Measurements from ENCODE around the gene RPN1.

The RPN1 gene

DNA sequence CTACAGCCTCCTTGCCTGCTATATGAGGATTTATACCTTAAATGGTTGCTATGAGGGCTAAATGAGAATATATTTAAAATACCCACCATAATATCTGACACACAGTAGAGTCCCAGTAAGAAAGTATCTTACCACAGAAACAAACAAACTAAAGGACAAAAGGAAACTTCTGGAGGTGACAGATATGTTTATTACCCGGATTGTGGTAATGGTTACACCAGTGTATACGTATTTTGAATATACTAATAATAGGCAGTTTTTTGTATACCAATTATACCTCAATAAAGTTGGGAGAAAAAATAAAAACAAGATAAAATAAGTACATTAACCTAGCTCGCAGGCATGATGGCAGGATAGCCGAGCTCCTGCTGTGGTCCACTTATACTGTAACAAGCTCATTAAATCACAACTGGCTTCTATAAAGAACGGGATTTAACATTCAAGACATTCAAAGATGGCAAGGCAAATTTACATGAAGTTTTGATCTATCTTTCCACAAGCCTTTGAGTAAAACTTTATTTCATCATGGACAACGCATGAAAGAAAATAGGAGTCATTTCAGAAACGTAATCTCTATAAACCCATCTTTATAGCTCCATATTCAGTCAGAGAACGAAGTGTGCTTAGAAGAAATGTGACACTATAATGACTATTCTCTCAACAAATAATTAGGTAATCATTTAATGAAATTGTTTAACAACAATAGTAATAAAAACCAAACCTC is 1.5 kb downstream of the RPN1 start:
- DNase-seq (ENCODE audit: low read depth in 2 of 2) = no peak

DNA sequence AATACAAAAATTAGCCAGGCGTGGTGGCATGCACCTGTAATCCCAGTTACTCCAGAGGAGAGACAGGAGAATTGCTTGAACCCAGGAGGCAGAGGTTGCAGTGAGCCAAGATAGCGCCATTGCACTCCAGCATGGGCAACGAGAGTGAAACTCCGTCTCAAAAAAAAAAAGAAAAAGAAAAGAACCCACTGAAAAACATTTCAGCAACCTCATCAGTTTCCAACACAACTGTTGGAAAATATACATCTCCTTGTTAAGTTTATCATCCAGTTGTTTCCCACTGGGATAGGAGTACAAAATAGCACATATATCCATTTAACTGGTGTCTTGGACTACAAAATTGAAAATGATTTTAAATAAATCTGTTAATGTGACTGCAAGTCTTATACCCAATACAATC is 2.2 kb downstream of the RPN1 start:
- DNase-seq (ENCODE audit: low read depth in 2 of 2) = no peak

DNA sequence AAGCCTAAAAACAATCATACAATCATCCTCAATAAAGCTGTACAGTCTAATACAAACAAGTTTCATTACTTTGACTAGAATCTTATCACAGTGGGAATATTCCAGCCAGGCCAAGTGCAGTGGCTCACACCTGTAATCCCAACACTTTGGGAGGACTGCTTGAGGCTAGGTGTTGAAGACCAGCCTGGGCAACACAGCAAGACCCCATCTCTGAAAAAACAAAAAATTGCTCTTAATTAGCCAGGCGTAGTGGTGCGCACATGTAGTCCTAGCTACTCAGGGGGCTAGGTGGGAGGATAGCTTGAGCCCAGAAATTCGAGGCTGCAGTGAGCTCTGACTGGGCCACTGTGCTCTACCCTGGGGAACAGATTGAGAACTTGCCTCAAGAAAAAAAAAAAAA is 3.3 kb downstream of the RPN1 start:
- no peak for DNase-seq (ENCODE audit: low read depth in 2 of 2)

GRCh38 chr3:128634075-128634611 is 16.5 kb downstream of the RPN1 start:
- DNase-seq (ENCODE audit: low read depth in 2 of 2) = no peak

DNA sequence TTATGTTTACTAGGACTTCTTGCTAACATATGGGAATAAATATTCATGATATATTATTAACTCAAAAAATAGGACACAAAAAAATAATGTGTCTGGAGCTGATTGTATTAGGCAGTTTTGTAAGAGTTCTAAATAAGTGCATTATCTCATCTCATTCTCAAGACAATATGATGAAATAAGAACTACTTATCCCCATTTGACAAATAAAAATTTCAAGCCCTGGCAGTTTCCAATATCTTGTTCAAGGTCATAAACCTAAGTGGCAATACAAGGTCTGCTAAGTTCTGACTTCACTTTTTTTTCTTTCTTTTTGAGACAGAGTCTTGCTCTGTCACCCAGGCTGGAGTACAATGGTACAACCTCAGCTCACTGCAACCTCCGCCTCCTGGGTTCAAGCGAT is 18.3 kb downstream of the RPN1 start:
- DNase-seq (ENCODE audit: low read depth in 2 of 2) = no peak

GRCh38 chr3:128629936-128630335 is 20.7 kb downstream of the RPN1 start:
- no peak for DNase-seq (ENCODE audit: low read depth in 2 of 2)

DNA sequence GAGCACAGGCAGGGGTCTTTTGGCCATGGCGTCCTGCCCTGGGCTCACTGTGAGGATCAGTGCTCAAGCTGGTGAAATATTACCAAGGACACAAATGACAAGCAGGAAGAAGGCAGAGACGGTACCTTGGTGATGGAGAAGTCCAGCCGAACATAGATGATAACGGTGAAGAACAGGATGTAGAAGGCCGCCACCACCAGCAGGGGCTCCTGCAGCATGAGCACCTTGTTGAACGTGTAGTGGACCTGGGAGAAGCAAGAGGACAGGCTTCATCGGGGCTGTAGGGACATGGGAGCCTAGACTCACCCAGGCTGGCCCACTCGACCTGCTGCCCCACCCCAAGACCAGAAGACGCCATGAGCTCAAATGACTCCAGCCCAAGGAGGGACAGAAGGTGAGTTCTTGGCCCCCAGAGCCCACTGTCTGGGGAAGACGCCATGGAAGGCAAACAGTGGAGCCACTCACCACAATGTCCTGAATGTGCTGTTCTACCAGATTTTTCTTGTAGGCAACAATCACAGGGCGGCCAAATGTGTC is 25.1 kb downstream of the RPN1 start:
- DNase-seq (ENCODE audit: low read depth in 2 of 2) = no peak

DNA sequence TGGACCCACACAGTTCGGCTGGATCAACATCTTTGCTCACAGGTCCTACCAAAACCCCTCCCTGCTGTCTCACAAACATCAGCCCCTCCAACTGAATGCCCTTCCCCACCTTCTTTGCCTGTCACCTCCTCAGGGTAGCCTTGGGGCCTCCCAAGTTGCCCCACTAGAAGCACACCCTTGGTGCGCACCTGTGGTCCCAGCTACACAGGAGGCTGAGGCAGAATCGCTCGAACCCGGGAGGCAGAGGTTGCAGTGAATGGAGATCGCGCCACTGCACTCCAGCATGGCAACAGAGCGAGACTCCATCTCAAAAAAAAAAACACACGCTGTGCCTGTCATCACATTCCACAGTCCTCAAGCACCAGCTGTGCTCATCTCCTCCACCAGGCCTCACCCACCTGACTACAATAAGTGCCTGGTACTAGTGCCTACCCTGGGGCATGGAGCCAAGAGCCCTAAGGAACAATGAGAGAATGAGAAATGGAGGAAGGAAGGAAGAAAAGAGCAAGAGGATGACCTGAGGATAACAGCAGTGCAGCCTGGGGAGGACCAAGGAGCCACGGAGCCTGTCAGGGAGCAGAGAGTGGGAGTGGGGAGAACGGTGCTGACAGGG is 26.0 kb downstream of the RPN1 start:
- DNase-seq (ENCODE audit: low read depth in 2 of 2) = no peak

GRCh38 chr3:128623762-128624176 is 26.8 kb downstream of the RPN1 start:
- DNase-seq (ENCODE audit: low read depth in 2 of 2) = peak in 1 of 2 experiments; percentile 1

DNA sequence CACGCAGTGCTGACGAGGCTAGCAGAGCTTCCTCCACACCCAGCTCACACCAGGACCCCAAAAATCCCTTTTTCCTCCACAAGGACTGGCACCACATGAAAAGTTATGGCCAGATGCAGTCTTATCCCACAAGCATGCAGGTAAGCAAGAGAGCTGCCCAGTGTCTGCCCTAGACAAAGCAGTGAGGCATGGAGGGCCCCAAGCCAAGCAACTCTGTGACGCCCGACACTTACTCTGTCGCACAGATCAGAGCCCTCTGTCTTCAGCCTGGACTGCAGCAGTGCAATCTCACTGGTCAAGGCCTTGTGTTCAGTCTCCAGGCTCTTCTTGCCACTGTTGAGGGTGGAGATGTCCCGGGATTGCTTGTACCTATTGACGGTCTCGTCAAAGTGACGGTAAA is 28.7 kb downstream of the RPN1 start:
- no peak for DNase-seq (ENCODE audit: low read depth in 2 of 2)

DNA sequence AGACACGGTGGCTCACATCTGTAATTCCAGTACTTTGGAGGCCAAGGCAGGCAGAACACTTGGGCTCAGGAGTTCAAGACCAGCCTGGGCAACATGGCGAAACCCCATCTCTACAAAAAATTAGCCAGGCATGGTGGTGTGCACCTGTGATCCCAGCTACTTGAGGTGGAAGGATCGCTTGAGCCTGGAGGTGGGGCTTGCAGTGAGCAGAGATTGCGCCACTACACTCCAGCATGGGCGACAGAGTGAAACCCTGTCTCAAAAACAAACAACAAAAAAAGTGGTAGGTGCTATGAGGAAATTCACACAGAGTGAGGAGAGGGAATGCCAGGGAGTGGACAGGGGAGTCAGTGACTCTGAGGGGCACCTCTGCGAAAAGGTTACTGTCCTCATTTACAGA is 29.4 kb downstream of the RPN1 start:
- no peak for DNase-seq (ENCODE audit: low read depth in 2 of 2)

DNA sequence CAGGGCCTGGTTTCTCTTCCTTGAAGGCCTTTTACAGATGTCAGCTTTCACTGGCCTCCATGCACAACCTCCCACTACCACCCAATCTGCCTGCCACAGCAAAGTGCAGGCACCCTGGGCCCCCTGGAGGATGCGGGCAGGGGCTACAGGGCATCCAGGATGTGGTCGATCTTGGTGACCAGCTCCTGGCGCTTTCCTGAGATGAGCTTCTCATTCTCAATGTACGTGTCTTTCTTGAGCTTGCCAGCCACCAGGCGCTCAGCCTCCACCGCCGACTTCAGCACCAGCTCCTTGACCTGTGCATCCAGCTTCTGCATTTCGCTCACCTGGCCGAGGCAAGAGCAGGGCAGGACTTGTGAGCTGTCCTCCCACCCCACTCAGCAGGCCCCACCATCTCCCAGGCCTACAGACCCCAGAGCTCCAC is 30.3 kb downstream of the RPN1 start:
- DNase-seq (ENCODE audit: low read depth in 2 of 2) = no peak

DNA sequence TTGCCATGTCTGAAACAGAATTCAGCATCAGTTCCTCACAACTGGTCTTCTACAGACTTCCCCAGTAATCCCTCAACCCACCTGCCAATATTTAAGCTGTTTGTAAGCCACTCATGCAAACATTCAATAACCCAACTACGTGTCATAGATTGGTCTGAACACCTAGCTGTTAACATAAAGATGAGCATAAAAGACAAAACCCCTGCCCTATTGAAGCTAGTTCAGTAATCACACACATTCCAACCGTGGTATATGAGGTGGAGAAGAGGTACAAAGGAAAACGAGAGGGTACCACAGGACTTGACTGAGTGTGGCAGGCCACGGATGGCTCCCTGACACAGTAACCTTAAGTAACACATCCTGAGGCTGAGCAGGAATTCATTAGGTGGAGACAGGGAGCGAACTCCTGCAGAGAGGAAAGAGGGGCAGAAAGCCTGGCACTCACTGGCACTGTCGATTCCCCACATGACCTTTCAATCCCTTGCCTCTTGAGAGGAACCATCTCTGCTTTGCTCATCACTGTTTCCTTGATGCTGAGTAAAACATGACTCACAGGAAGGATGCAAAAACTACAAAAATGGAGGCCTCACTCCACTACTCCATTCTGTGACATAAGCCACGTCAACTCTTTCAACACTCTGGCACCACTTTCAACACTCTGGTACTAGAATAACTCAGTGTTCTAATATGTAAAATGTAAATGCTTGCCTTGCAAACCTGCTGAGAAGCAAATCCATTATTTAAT is 31.3 kb downstream of the RPN1 start:
- peak; percentile 20 for DNase-seq (ENCODE audit: low read depth in 2 of 2)

DNA sequence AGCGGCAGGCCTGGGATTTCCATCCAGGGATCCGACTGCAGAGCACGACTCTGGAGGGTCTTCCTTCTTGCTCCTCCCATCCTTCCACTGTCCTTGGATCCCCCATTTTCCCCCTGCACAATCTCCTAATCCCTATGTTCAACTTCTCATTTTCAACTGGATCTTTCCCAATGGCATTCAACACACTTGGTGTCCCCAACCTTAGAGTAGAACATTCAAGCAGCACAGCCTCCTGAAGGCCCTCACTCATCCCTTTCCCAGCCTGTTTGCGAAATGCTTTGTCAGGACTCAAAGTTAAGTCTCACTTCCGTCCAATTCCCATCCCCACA is 32.3 kb downstream of the RPN1 start:
- DNase-seq (ENCODE audit: low read depth in 2 of 2) = no peak

- peak; percentile 89 to 90 for DNase-seq (ENCODE audit: low read depth in 2 of 2)
These were observed 32.8 kb downstream of the RPN1 start for GRCh38 chr3:128617557-128618397.

GRCh38 chr3:128617270-128617556 is 33.4 kb downstream of the RPN1 start:
- DNase-seq (ENCODE audit: low read depth in 2 of 2) = no peak

DNA sequence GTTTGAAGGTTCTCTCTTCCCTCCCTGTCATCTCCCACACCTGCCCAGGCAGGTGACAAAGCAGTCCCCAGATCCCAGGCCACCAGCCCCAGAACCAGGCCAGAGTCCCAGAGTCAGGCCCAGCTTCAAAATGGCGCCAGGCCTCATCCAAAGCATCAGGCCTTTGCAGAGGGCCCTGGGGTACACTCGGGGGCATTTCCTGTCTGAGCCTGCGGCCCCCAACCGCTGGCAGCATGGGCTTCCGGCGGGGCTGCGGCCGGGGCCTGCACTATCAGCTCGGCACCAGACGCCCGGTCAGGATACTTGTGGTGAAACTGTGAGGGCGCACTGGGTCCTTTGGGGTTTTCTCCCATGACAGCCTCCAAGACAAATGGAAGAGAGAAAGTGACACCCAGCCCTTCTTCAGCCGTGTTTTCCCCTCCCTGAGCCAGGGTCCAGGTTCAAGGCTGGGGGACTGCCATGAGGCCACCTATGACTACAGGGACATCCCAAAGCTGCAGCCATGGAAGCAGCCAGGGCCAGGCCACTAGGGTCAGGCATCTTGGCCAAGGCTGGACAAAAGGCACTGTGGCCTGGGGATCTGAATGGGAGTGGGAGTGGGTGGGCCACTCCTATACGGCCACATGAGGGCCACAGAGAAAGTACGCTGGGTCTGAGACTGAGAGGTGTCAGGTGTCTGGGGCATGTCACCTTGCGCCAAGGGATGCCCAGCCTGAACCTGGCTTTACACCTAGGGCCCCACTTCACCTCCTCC is 33.9 kb downstream of the RPN1 start:
- no peak for DNase-seq (ENCODE audit: low read depth in 2 of 2)

- DNase-seq (ENCODE audit: low read depth in 2 of 2) = no peak
These were observed 36.5 kb downstream of the RPN1 start for GRCh38 chr3:128614076-128614475.

GRCh38 chr3:128613083-128613829 is 37.4 kb downstream of the RPN1 start:
- no peak for DNase-seq (ENCODE audit: low read depth in 2 of 2)

- DNase-seq (ENCODE audit: low read depth in 2 of 2) = no peak
These were observed 40.1 kb downstream of the RPN1 start for GRCh38 chr3:128610451-128611070.

Measured in fibroblast of skin of left quadriceps (primary cell).